Fibroblast of skin of back (primary cell): ENCODE results near the gene RNF225.
"Not testable (repeated sequence)": the region's sequence is repeated elsewhere in the genome, so short reads cannot be mapped to it uniquely, and the experiment has no call there.

Experiments
- DNase-seq: peaks from one replicate; pipeline ENCODE4 v3.0.0-alpha.2; 2013

The RNF225 gene

GRCh38 chr19:58387338-58388174 lies 7.9 kb upstream of the RNF225 start:
- no peak for DNase-seq

- no peak for DNase-seq
Observed at GRCh38 chr19:58388175-58388526, 7.3 kb upstream of the RNF225 start.

- no peak for DNase-seq
Observed at GRCh38 chr19:58392945-58393724, 2.3 kb upstream of the RNF225 start.

GRCh38 chr19:58393725-58394033 lies 1.8 kb upstream of the RNF225 start:
- DNase-seq: no peak

GRCh38 chr19:58394821-58395219 lies 636 bp upstream of the RNF225 start:
- no peak for DNase-seq

GRCh38 chr19:58395979-58396627 lies 647 bp downstream of the RNF225 start:
- DNase-seq: no peak

GRCh38 chr19:58396691-58397532 lies 1.5 kb downstream of the RNF225 start:
- no peak for DNase-seq

GRCh38 chr19:58397533-58398037 lies 2.1 kb downstream of the RNF225 start:
- no peak for DNase-seq

- no peak for DNase-seq
Observed at GRCh38 chr19:58398087-58398486, 2.6 kb downstream of the RNF225 start.

GRCh38 chr19:58398545-58398944 lies 3.1 kb downstream of the RNF225 start:
- DNase-seq: no peak

- no peak for DNase-seq
Observed at GRCh38 chr19:58399903-58400302, 4.4 kb downstream of the RNF225 start.

GRCh38 chr19:58400316-58400915 lies 5.0 kb downstream of the RNF225 start:
- no peak for DNase-seq

- DNase-seq: peak; percentile 99
Observed at GRCh38 chr19:58400916-58401839, 5.7 kb downstream of the RNF225 start.

GRCh38 chr19:58401840-58402421 lies 6.5 kb downstream of the RNF225 start:
- no peak for DNase-seq

GRCh38 chr19:58403920-58404478 lies 8.5 kb downstream of the RNF225 start:
- not testable (repeated sequence) for DNase-seq

- DNase-seq: peak; percentile 30
Observed at GRCh38 chr19:58406818-58407657, 11.6 kb downstream of the RNF225 start.

- no peak for DNase-seq
Observed at GRCh38 chr19:58407658-58408151, 12.2 kb downstream of the RNF225 start.

- peak; percentile 96 for DNase-seq
Observed at GRCh38 chr19:58408152-58409009, 12.9 kb downstream of the RNF225 start, which contains the start of gene ZNF584. TSS of gene ZNF584 (plus strand) at chr19:58408649. CDS start at chr19:58409148, 499 bp downstream.
